ENCODE data around the gene GON7.

DNA sequence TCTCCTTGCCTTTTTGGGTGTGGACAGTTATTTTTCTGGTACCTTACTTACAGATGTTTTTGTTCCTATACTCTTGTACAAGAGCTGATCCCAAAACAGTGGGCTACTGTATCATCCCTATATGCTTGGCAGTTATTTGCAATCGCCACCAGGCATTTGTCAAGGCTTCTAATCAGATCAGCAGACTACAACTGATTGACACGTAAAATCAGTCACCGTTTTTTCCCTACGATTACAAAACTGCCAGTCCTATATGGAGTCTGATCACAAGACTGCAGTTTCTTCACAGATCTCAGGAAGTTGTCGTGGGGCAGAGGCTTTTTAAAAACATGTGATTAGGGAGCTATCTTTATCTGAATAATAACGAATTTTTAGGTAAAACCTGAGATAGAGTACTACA is 20.4 kb downstream of the GON7 start:
- TF ChIP-seq ELF1 (IDR thresholded peaks at IDR 0.05; ENCODE audit: borderline replicate concordance, low read depth), result no peak
- TF ChIP-seq, protein P1, sequence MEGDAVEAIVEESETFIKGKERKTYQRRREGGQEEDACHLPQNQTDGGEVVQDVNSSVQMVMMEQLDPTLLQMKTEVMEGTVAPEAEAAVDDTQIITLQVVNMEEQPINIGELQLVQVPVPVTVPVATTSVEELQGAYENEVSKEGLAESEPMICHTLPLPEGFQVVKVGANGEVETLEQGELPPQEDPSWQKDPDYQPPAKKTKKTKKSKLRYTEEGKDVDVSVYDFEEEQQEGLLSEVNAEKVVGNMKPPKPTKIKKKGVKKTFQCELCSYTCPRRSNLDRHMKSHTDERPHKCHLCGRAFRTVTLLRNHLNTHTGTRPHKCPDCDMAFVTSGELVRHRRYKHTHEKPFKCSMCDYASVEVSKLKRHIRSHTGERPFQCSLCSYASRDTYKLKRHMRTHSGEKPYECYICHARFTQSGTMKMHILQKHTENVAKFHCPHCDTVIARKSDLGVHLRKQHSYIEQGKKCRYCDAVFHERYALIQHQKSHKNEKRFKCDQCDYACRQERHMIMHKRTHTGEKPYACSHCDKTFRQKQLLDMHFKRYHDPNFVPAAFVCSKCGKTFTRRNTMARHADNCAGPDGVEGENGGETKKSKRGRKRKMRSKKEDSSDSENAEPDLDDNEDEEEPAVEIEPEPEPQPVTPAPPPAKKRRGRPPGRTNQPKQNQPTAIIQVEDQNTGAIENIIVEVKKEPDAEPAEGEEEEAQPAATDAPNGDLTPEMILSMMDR (IDR thresholded peaks at IDR 0.05 in 2 of 3, conservative IDR thresholded peaks at IDR 0.05 in 1 of 3; ENCODE audit: borderline replicate concordance in 1 of 3, insufficient read depth in 1 of 3, low read depth in 2 of 3, low read length in 2 of 3), result no peak
- TF ChIP-seq POLR2A (IDR thresholded peaks at IDR 0.05; ENCODE audit: borderline replicate concordance, extremely low read depth, insufficient read depth, insufficient read length), result no peak
- TF ChIP-seq, protein P2, sequence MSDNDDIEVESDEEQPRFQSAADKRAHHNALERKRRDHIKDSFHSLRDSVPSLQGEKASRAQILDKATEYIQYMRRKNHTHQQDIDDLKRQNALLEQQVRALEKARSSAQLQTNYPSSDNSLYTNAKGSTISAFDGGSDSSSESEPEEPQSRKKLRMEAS (IDR thresholded peaks at IDR 0.05), result no peak
- TF ChIP-seq ZFX (IDR thresholded peaks at IDR 0.05), result no peak
